ENCODE measurements around the gene CCR8.

CCR8 gene

GRCh38 chr3:39329493-39329892, at the start of gene CCR8:
CCR8 (plus strand) TSS chr3:39329709; CDS start chr3:39332332, 2,623 bp downstream.
- DNase-seq: no peak

DNA sequence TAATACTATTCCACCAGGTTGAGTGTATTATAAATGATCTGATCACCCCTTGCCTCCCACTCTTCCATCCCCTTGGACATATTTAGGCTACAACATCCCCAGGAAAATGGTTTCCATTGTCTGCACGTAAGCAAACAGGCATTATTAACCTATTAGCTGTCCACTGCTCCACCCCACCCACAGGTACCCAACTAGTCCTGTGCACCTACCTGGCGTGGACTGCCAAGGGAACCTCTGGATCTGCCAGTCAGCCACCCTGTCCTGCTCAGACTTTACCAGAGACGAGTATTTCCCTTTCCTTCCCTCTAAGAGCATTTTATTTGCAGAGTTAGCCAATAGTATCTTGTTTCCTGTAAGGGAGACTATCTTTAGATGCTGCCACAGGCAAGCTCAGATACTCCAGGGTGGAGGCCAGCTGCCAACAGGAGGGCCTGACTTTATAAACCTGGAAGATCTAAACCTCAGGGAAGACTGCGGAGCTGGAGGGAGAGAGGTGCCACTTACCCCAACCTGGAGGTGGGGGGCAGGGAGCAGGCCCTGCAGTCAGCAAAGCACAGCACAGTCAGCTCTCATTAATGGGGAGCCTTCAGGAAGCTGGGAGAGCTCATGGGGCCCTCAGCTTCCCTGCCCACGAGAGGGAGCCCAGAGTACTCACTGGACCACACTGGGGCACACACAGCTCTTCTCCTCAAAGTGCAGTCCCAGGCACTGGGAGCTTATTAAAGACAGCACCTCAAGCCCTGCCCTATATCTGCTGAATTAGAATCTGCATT, 49.6 kb upstream of the CCR8 start, which contains the start of gene CX3CR1:
Gene CX3CR1, minus strand, starts transcription at position 292 of the 773 bp plus-strand sequence. CDS start 13,527 bp downstream, outside the sequence.
- DNase-seq: no peak

DNA sequence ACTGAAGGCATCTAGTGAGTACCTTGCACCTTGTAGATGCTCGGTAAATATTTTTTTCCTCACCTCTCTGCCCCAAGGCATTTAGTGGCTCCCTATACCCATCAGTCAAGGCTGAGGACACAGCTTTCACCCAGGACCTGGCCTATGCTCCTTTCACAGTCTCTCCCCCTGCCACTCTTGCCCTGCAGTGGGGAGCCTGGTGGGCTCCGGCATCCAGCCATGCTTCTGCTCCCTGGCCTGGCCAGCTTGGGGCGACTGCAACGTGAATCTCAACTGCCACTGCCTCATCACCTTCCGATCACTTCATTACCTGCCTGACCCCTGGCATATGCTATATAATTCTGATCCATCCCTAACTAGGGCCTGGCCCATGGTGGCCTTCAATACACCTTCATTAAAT, 48.9 kb upstream of the CCR8 start:
- no peak for DNase-seq

- DNase-seq: no peak
Observed at GRCh38 chr3:39281533-39281932, 48.0 kb upstream of the CCR8 start.

GRCh38 chr3:39282057-39282456, 47.5 kb upstream of the CCR8 start:
- no peak for DNase-seq

- DNase-seq: no peak
Observed at GRCh38 chr3:39284457-39284881, 45.0 kb upstream of the CCR8 start.

DNA sequence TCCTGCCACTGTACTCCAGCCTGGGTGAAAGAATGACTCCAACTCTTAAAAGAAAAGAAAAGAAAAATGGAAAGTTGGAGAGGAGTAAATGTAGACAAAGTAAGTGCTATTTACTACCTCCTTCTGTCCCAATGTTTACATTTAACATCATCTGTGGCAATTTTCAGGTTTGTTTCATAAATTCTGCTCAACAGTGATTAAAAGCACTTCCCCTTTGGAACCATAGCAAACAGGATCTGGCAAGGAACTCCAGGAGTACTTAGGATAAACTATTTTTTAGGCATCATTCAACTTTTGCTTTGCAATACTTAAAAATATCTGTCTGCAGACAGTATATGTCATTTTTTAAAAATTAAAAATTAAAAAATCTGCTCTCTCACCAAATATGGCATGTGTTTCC, 44.2 kb upstream of the CCR8 start:
- DNase-seq: no peak

DNA sequence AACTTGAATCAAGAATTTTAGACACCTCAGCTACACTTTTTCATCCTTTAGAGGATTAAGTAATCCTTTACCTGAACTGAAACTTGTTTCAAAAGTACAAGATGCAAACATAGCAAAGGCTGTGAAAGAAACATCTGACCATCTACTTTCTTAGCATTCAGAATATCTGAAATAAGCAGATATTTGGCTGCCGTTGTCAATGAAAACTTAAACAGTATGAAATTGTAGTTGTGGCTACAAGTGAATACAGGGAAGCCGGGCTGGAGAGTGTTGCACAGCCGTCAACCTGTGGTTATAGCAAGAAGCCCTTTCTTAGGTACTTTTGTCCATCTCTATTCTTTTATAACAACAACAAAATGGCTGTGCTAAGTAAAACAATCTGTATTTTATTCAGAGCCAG, 42.7 kb upstream of the CCR8 start:
- DNase-seq: no peak

DNA sequence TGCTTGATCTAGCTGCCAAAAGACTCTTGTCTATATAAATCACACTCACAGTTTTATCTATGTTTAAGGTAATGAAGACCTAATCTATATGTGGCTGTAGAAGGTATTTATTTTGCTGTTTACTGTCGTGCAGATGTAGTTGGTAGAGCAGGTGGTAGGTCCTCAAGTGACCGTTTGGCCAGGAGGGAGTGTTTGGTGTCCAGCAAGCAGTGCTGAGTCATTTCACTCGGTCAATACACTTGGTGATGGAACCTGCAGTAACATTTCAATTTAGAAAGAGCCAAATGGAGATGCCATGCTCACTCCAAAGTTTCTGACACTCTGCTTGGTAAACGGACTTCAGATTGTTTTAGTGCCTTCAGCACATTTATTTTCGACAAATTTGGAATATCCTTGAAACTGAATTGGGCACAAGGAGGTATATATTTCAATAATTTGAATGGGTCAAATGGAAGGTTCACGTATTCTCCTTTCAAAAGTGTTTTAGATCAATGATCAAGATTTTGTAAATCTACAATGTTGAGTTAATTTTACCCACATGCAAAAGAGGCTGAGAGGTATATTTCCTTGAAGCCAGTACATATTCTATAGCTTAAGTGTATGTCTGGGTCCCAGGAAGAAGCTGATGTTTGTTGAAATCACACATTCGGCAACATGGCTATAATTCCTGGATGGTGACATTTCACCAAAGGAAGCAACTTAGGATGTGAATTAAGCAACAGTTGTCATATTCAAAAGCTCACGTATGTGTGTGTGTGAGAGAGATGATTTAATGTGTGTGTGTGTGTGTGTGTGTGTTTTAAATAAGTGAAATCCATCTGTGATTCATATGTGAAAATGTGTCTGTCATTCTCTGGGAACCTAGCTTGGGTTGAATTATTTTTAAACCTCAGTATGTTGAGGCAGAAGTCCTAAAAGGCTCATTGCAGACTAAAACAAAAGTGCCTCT, 42.0 kb upstream of the CCR8 start:
- DNase-seq: no peak

GRCh38 chr3:39288300-39288808, 41.2 kb upstream of the CCR8 start:
- DNase-seq: peak; percentile 72 to 75

GRCh38 chr3:39289107-39289506, 40.4 kb upstream of the CCR8 start:
- DNase-seq: no peak

- DNase-seq: no peak
Observed at GRCh38 chr3:39290255-39290654, 39.3 kb upstream of the CCR8 start.

- peak; percentile 79 to 82 for DNase-seq
Observed at GRCh38 chr3:39291903-39292329, 37.6 kb upstream of the CCR8 start.

DNA sequence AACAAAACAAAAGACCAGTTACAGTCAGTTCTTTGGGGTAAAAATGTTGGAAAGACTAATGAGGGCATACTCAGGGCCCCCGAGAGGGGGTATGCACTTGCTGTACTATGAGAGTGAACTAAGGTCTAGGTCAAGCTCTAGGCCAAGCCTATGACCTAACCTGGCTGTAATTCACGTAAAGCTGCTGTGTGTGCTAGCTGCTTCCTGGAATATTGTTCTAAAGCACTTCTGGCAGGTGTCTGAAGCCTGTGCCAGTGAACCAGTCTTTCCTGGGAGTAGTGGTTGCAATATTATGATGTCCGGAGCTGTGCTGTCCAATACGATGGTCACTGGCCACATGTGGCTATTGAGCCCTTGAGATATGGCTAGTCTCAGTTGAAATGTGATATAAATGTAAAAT, 36.5 kb upstream of the CCR8 start:
- DNase-seq: no peak

GRCh38 chr3:39294446-39295183, 34.9 kb upstream of the CCR8 start:
- DNase-seq: no peak

GRCh38 chr3:39295184-39295775, 34.2 kb upstream of the CCR8 start:
- no peak for DNase-seq

DNA sequence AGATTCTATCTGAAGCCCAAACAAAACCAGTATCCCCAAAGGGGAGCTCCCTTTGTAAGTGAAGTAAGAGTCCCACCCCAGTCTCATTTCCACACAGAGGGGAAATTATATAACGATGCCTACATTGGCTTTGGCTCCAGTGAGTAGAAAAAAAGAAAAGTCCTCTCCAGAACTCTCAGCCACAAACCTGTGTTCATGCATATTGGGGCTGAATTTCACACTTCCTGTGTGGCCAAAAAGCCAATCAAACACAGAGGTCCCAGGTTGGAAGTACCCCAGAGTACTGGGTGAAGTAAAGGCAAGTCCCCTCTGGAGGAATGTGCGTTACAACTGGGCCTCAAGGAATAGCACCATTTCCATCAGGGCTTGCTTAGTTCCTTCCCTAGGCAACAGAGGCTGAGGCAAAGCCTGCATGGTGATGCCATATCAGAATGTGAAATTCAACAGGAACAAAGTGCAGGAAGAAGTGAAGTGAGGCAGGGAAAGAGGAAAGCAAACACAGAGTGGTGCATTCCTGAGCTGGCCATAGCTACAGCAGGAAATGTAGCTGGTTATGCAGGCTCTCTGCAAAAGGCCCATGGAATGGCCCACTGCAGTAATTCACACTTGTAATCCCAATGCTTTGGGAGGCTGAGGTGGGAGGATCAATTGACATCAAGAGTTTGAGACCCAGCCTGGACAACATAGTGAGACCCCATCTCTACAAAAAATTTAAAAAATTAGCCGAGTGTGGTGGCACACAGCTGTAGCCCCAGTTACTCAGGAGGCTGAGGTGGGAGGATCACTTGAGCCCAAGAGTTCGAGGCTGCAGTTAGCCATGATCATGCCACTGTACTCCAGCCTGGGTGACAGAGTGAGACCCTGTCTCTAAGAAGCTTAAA, 33.1 kb upstream of the CCR8 start:
- no peak for DNase-seq

GRCh38 chr3:39299279-39299678, 30.2 kb upstream of the CCR8 start:
- no peak for DNase-seq

DNA sequence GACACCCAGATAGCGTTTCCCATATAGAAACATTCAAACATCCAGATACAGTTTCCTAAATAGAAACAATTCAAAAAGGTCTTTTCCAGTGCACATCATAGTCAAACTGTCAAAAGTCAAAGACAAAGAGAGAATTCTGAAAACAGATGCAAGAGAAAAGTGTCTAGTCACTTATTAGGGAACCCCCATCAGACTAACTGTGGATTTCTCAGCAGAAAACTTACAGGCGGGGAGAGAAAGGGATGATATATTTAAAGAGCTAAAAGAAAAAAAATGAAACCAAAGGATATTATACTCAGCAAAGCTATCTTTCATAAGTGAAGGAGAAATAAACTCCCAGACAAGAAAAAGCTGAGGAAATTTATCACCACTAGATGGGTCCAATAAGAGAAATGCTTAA, 27.3 kb upstream of the CCR8 start:
- DNase-seq: no peak

DNA sequence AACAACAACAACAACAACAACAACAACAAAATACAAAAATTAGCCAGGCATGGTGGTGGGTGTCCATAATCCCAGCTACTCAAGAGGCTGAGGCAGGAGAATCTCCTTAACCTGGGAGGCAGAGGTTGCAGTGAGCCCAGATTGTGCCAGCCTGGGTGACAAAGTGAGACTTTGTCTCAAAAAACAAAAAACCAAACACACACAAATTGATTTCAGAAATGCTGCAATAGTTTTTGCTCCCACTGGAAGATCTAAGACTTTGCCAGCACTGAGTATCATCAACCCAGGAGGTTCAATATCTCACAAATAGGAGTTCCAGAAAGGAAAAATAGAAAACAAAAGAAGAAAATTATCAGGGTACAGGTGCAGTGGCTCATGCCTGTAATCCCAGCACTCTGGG, 16.2 kb upstream of the CCR8 start:
- DNase-seq: no peak

DNA sequence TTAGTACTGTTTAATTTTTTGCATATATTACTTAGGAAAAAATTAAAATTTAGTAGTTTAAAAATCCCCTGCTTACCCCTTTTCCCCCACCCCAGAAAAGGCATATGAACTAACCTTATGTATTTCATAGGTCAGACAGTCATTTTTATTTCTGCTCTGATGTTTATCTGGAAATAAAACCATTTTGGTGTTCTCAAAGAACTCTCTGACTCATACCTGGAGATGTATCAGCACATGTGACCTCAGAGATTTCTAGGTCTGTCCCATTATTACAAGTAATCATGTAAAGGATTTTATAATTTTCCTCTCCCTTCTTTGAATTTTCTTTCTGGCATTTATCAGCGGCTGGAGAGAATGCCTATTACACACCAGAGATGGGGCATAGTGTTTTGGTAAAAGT, 14.1 kb upstream of the CCR8 start:
- DNase-seq: no peak

All from stimulated activated CD4-positive, alpha-beta T cell treated with anti-CD3 and anti-CD28 coated beads, Interleukin-2, amount 100 ng/mL, for 48 hours (primary cell).